ENCODE data around the gene STAM2. TPM values are rescaled to one million over a fixed set of nuclear protein-coding genes. Genes with fewer than 3 reads are reported as not detected.
A peak's percentile ranks its signal among the peaks of the same experiment; 100 is the strongest.

The STAM2 gene
- total and polyA plus RNA-seq, 2 of the 13 experiments (the other 11 are each of a cell fraction or from before 2014, with no cell fraction given) = 14.7 to 24.1 TPM

GRCh38 chr2:152200565-152201465, 25.3 kb upstream of the STAM2 start:
- FAIRE-seq (no peak), ATAC-seq (peak; percentile 98), DNase-seq (ENCODE audit: low spot score) (peak; percentile 77)
- Histone ChIP-seq H4K20me1 (ENCODE audit: insufficient read depth, low read length) (no peaks in the 10 kb centered on the region), H3K4me1 (ENCODE audit: insufficient read depth, low read length) (peaks cover 14% of the 10 kb centered on the region), H3K9ac (ENCODE audit: insufficient read depth, low read depth, low read length) (no peak overlapping the region), H2AFZ (ENCODE audit: low read length) (no peak overlapping the region), H3K4me3 (replicated peaks in 1 of 3; ENCODE audit: insufficient read depth in 1 of 3, low read depth in 2 of 3, low read length in 3 of 3) (peak overlapping the region in 1 of 3 experiments; percentile 14; a peak in 1 of 6 replicates), H3K4me2 (ENCODE audit: low read depth, low read length) (peak overlapping the region; percentile 56), H3K27me3 (ENCODE audit: control insufficient read depth in 1 of 2, insufficient read depth in 2 of 2, low read length in 2 of 2) (0 out of 5 replicates have a peak, but pooled peaks cover 0 to 6% of the 10 kb centered on the region in 2 experiments), H3K9me3 (ENCODE audit: low read length) (no peaks in the 10 kb centered on the region), H3K79me2 (ENCODE audit: insufficient read depth, low read length) (no peaks in the 10 kb centered on the region), H3K36me3 (replicated peaks in 1 of 2; ENCODE audit: control insufficient read depth in 1 of 2, insufficient read depth in 2 of 2, low read length in 2 of 2) (no peaks in the 10 kb centered on the region), H3K27ac (ENCODE audit: extremely low read length, insufficient read depth, low read length) (no peak overlapping the region)
- CTCF ChIA-PET (ENCODE audit: low intra/inter-chr PET ratio, low total read pairs) = no interaction called here
- intact Hi-C loops (cut with micrococcal nuclease; ENCODE audit: unreplicated experiment) = no loop called here
- BruUV-seq (replicated peaks) = no TSS peak
- in situ Hi-C loops (cut with HindIII; ENCODE audit: extremely low pct_ligation_motif_present, low pct_unique_long_range_greater_than_20kb) = no loop called here
- POLR2A ChIA-PET = no interaction called here
- WGBS (ENCODE audit: low lambda C conversion rate) = 11% methylated on average over 9 of the region's 9 CpGs
- no peak for TF ChIP-seq HES4 (CRISPR knock-in tag; IDR thresholded peaks at IDR 0.05; ENCODE audit: borderline replicate concordance)
- 0 out of 2 replicates have a peak, but pooled peaks have one; percentile 27 for TF ChIP-seq NFYB (CRISPR knock-in tag; IDR thresholded peaks at IDR 0.05)
- TF ChIP-seq FOSL2 (CRISPR knock-in tag; IDR thresholded peaks at IDR 0.05) = peak; percentile 91
- 0 out of 2 replicates have a peak, but pooled peaks have one; percentile 20 for TF ChIP-seq KDM2A (CRISPR knock-in tag; IDR thresholded peaks at IDR 0.05; ENCODE audit: borderline replicate concordance, low read depth)
- 0 out of 2 replicates have a peak, but pooled peaks have one; percentile 31 for TF ChIP-seq ATF3 (CRISPR knock-in tag; IDR thresholded peaks at IDR 0.05)
- TF ChIP-seq ZNF3 (CRISPR knock-in tag; IDR thresholded peaks at IDR 0.05) = peak; percentile 93
- TF ChIP-seq ZNF484 (CRISPR knock-in tag; IDR thresholded peaks at IDR 0.05; ENCODE audit: borderline replicate concordance, low read depth) = no peak
- 0 out of 2 replicates have a peak, but pooled peaks have one; percentile 25 for TF ChIP-seq FOSL1 (CRISPR knock-in tag; IDR thresholded peaks at IDR 0.05; ENCODE audit: borderline replicate concordance)
- TF ChIP-seq ZFP36 (IDR thresholded peaks at IDR 0.05; ENCODE audit: borderline replicate concordance, low read depth, low read length, partially characterized antibody) = peak; percentile 88
- TF ChIP-seq HMG20A (CRISPR knock-in tag; IDR thresholded peaks at IDR 0.05; ENCODE audit: borderline replicate concordance) = peak; percentile 33; the same call in 1 of the 2 replicates
- TF ChIP-seq XRCC5 (optimal IDR thresholded peaks at IDR 0.05; ENCODE audit: low read length) = peak; percentile 52
- TF ChIP-seq ETV5 (CRISPR knock-in tag; IDR thresholded peaks at IDR 0.05; ENCODE audit: borderline replicate concordance) = peak; percentile 58; the same call in 1 of the 2 replicates
- no peak for TF ChIP-seq HNF1B (CRISPR knock-in tag; IDR thresholded peaks at IDR 0.05)
- TF ChIP-seq SALL1 (CRISPR knock-in tag; IDR thresholded peaks at IDR 0.05) = peak; percentile 29; the same call in 1 of the 2 replicates
- TF ChIP-seq ZNF615 (CRISPR knock-in tag; IDR thresholded peaks at IDR 0.05; ENCODE audit: borderline replicate concordance) = no peak
- no peak for TF ChIP-seq SP1 (IDR thresholded peaks at IDR 0.05)
- TF ChIP-seq SP1 (CRISPR knock-in tag; IDR thresholded peaks at IDR 0.05) = peak; percentile 25; the same call in 1 of the 2 replicates
- TF ChIP-seq ZNF292 (CRISPR knock-in tag; IDR thresholded peaks at IDR 0.05; ENCODE audit: borderline replicate concordance, low read depth) = peak; percentile 57; the same call in 1 of the 2 replicates
- TF ChIP-seq ZNF274 (CRISPR knock-in tag; IDR thresholded peaks at IDR 0.05) = 0 out of 2 replicates have a peak, but pooled peaks have one; percentile 39
- peak; percentile 45; the same call in 1 of the 2 replicates for TF ChIP-seq MAZ (IDR thresholded peaks at IDR 0.05; ENCODE audit: borderline replicate concordance, low read depth, low read length)
- no peak for TF ChIP-seq MAZ (CRISPR knock-in tag; IDR thresholded peaks at IDR 0.05; ENCODE audit: low read depth)
- TF ChIP-seq STAG1 (CRISPR knock-in tag; IDR thresholded peaks at IDR 0.05) = peak; percentile 23; the same call in 1 of the 2 replicates
- no peak for TF ChIP-seq NKX3-1 (CRISPR knock-in tag; IDR thresholded peaks at IDR 0.05)
- TF ChIP-seq TEAD3 (CRISPR knock-in tag; optimal IDR thresholded peaks at IDR 0.05; ENCODE audit: borderline replicate concordance) = peak; percentile 43
